CD4-positive, alpha-beta T cell treated with Interleukin-21 for 1 hour (primary cell): ENCODE measurements around the gene NEK8.

ENCODE experiments used
- DNase-seq: peaks from one replicate; pipeline ENCODE4 v3.0.0-alpha.2; 2020

The NEK8 gene

GRCh38 chr17:28728364-28729200, at the start of gene NEK8:
Gene NEK8, plus strand, starts transcription at chr17:28728788. Its CDS starts 26 bp downstream, at chr17:28728814.
- DNase-seq = peak; percentile 97

GRCh38 chr17:28682655-28683054, 45.9 kb upstream of the NEK8 start:
- DNase-seq = no peak

GRCh38 chr17:28684963-28685362, 43.6 kb upstream of the NEK8 start:
- DNase-seq = no peak

- DNase-seq = no peak
Observed at GRCh38 chr17:28685366-28685765, 43.2 kb upstream of the NEK8 start.

GRCh38 chr17:28686296-28686695, 42.3 kb upstream of the NEK8 start:
- DNase-seq = no peak

GRCh38 chr17:28688481-28688880, 40.1 kb upstream of the NEK8 start:
- DNase-seq = no peak

- DNase-seq = no peak
Observed at GRCh38 chr17:28689011-28689410, 39.6 kb upstream of the NEK8 start.

- no peak for DNase-seq
Observed at GRCh38 chr17:28693869-28694268, 34.7 kb upstream of the NEK8 start.

GRCh38 chr17:28698253-28698941, 30.2 kb upstream of the NEK8 start:
- DNase-seq = no peak

- DNase-seq = no peak
Observed at GRCh38 chr17:28700278-28700677, 28.3 kb upstream of the NEK8 start.

GRCh38 chr17:28700830-28701492, 27.6 kb upstream of the NEK8 start:
- no peak for DNase-seq

GRCh38 chr17:28702026-28702751, 26.4 kb upstream of the NEK8 start:
- no peak for DNase-seq

GRCh38 chr17:28702752-28703150, 25.8 kb upstream of the NEK8 start:
- no peak for DNase-seq

- no peak for DNase-seq
Observed at GRCh38 chr17:28703552-28704218, 24.9 kb upstream of the NEK8 start.

- DNase-seq = no peak
Observed at GRCh38 chr17:28704219-28704858, 24.2 kb upstream of the NEK8 start.

- no peak for DNase-seq
Observed at GRCh38 chr17:28705074-28705659, 23.4 kb upstream of the NEK8 start.

GRCh38 chr17:28705728-28706334, 22.8 kb upstream of the NEK8 start:
- no peak for DNase-seq

GRCh38 chr17:28706471-28707338, 21.9 kb upstream of the NEK8 start:
- DNase-seq = no peak

- DNase-seq = no peak
Observed at GRCh38 chr17:28707339-28707720, 21.3 kb upstream of the NEK8 start.
